IMR-90 (cell line): ENCODE results near the gene ZNF236. TPM values are rescaled to one million over a fixed set of nuclear protein-coding genes. Genes with fewer than 3 reads are reported as not detected.

Experiments used
- ATAC-seq: fragments of 200-7000 bp; cut with Tn5 transposase; 2 replicates; pipeline ENCODE4 v1.9.1; 2020; ENCODE audit warnings: low read depth, mild to moderate bottlenecking, moderate library complexity
- BruUV-seq: library from RNA; stranded (reverse); fragments of 400-500 nt; replicated peaks from 2 replicates; lab custom pipeline; 2021; lab: Mats Ljungman, UMichigan
- CTCF ChIA-PET: fragments of 300-600 bp; formaldehyde crosslinking; extraction: SDS; loops from one replicate; lab custom pipeline; 2021; ENCODE audit warnings: antibody characterized with exemption; lab: Yijun Ruan, JAX
- POLR2A ChIA-PET: fragments of 300-600 bp; sonication (Branson Sonifier 250); formaldehyde crosslinking; loops from one replicate; lab custom pipeline; 2022; ENCODE audit warnings: antibody characterized with exemption; ENCODE audit not compliant: unreplicated experiment; lab: Charles Lee
- DNase-seq: peaks from one replicate; pipeline ENCODE4 v3.0.0; 2013
- H2AFZ ChIP-seq: replicated peaks from 2 replicates; pipeline ENCODE3; 2013; ENCODE audit warnings: low read length, mild to moderate bottlenecking; ENCODE audit not compliant: poor library complexity
- H2AK5ac ChIP-seq: 2 replicates; pipeline ENCODE4 v1.6.1; 2013; ENCODE audit warnings: low read depth, low read length, inconsistent platforms
- H2AK9ac ChIP-seq: replicated peaks from 2 replicates; pipeline ENCODE3; 2013; ENCODE audit warnings: mild to moderate bottlenecking, low read depth, low read length, moderate library complexity; ENCODE audit not compliant: poor library complexity
- H2BK120ac ChIP-seq: 2 replicates; pipeline ENCODE4 v1.6.1; 2013; ENCODE audit warnings: low read depth, low read length, inconsistent platforms
- H2BK15ac ChIP-seq: 3 replicates; pipeline ENCODE4 v1.6.1; 2013; ENCODE audit warnings: low read depth, low read length, inconsistent platforms
- H2BK20ac ChIP-seq: 2 replicates; pipeline ENCODE4 v1.6.1; 2013; ENCODE audit warnings: low read depth, mild to moderate bottlenecking, inconsistent platforms, low read length, moderate library complexity
- H2BK5ac ChIP-seq: 2 replicates; pipeline ENCODE4 v1.6.1; 2013; ENCODE audit warnings: mild to moderate bottlenecking, low read depth, low read length, inconsistent platforms; ENCODE audit not compliant: poor library complexity, severe bottlenecking
- H3K14ac ChIP-seq: replicated peaks from 2 replicates; pipeline ENCODE4 v1.6.1; 2013; ENCODE audit warnings: low read depth, low read length, inconsistent platforms
- H3K18ac ChIP-seq: 2 replicates; pipeline ENCODE4 v1.6.1; 2013; ENCODE audit warnings: low read depth, low read length, control low read depth
- H3K23ac ChIP-seq: 2 replicates; pipeline ENCODE4 v1.6.1; 2013; ENCODE audit warnings: low read depth, low read length, inconsistent platforms
- H3K27ac ChIP-seq: 2 replicates; pipeline ENCODE4 v1.5.1; 2013; ENCODE audit warnings: mild to moderate bottlenecking, control low read depth, low read length; ENCODE audit not compliant: insufficient read depth
- H3K27me3 ChIP-seq: 2 replicates; pipeline ENCODE4 v1.6.1; 2013; ENCODE audit warnings: low read length; ENCODE audit not compliant: control insufficient read depth, insufficient read depth
- H3K36me3 ChIP-seq: 2 replicates; pipeline ENCODE4 v1.6.1; 2013; ENCODE audit warnings: low read length, mixed read lengths; ENCODE audit not compliant: control insufficient read depth, insufficient read depth
- H3K4ac ChIP-seq: 2 replicates; pipeline ENCODE4 v1.6.1; 2013; ENCODE audit warnings: low read depth, low read length, inconsistent platforms
- H3K4me1 ChIP-seq: 2 replicates; pipeline ENCODE4 v1.6.1; 2013; ENCODE audit warnings: low read length, mixed read lengths; ENCODE audit not compliant: control insufficient read depth, insufficient read depth
- H3K4me2 ChIP-seq: 2 replicates; pipeline ENCODE4 v1.6.1; 2013; ENCODE audit warnings: low read depth, mild to moderate bottlenecking, control low read depth, low read length, moderate library complexity
- H3K4me3 ChIP-seq: 2 replicates; pipeline ENCODE4 v1.5.1; 2013; ENCODE audit warnings: low read depth, mild to moderate bottlenecking, control low read depth, low read length, moderate library complexity; ENCODE audit not compliant: insufficient read depth
- H3K56ac ChIP-seq: 2 replicates; pipeline ENCODE4 v1.6.1; 2013; ENCODE audit warnings: low read length, inconsistent platforms; ENCODE audit not compliant: insufficient read depth; ENCODE audit errors: extremely low read depth
- H3K79me1 ChIP-seq, 2 experiments: 2 replicates each; pipeline ENCODE4 v1.6.1; 2013; ENCODE audit warnings: low read length in 2 of 2, inconsistent platforms in 1 of 2, low read depth in 1 of 2
- H3K9ac ChIP-seq: 2 replicates; pipeline ENCODE4 v1.6.1; 2013; ENCODE audit warnings: low read depth, low read length, control low read depth
- H3K9me1 ChIP-seq: 2 replicates; pipeline ENCODE4 v1.6.1; 2013; ENCODE audit warnings: low read length, inconsistent platforms; ENCODE audit not compliant: insufficient read depth
- H3K9me3 ChIP-seq: 2 replicates; pipeline ENCODE4 v1.6.1; 2013; ENCODE audit warnings: low read length; ENCODE audit not compliant: control insufficient read depth, insufficient read depth
- H4K20me1 ChIP-seq: 2 replicates; pipeline ENCODE4 v1.6.1; 2013; ENCODE audit warnings: low read length, inconsistent platforms; ENCODE audit not compliant: insufficient read depth
- H4K5ac ChIP-seq: 2 replicates; pipeline ENCODE4 v1.6.1; 2013; ENCODE audit warnings: mild to moderate bottlenecking, low read depth, low read length, control low read depth
- H4K8ac ChIP-seq, 2 experiments: 2 replicates each; pipeline ENCODE4 v1.6.1; 2013; ENCODE audit warnings: low read depth in 2 of 2, low read length in 2 of 2, control low read depth in 1 of 2, inconsistent platforms in 1 of 2
- H4K91ac ChIP-seq: 2 replicates; pipeline ENCODE4 v1.6.1; 2013; ENCODE audit warnings: low read depth, low read length, inconsistent platforms; ENCODE audit not compliant: insufficient read depth
- BHLHE40 ChIP-seq: fragments of 150-350 bp; IDR thresholded peaks from 2 replicates; pipeline ENCODE4 v1.6.1; 2016; ENCODE audit warnings: mild to moderate bottlenecking, low read depth, low read length
- RCOR1 ChIP-seq: IDR thresholded peaks from 2 replicates; pipeline ENCODE4 v1.6.1; 2012; ENCODE audit warnings: mild to moderate bottlenecking, low read length, improper control_type of control experiment; ENCODE audit not compliant: insufficient replicate concordance
- WGBS, 2 experiments: methylation state at CpG; one replicate each; pipeline versions ENCODE4 v1.1.5 to v1.1.7; 2013; ENCODE audit warnings: missing lambda C conversion rate in 2 of 2; ENCODE audit not compliant: insufficient read length in 1 of 2; ENCODE audit errors: extremely low coverage in 2 of 2; 5-methylcytosine and 5-hydroxymethylcytosine counted together
- dilution Hi-C: fragments of 300-500 bp; cut with HindIII; formaldehyde crosslinking; loops from one replicate; pipeline ENCODE4 v1.14.3; 2018; ENCODE audit warnings: low sequenced_read_pairs; ENCODE audit not compliant: unreplicated experiment
- in situ Hi-C: fragments of 300-500 bp; cut with MboI; formaldehyde crosslinking; loops from 3 replicates; pipeline ENCODE4 v1.14.3; 2019; ENCODE audit warnings: low sequenced_read_pairs, inconsistent platforms, mixed read lengths
- intact Hi-C: fragments of 100-400 bp; cut with micrococcal nuclease; formaldehyde crosslinking; loops from 2 replicates; pipeline ENCODE4 v1.10.0; 2022
- polyA plus RNA-seq, 3 experiments: library from polyadenylated mRNA; depleted of rRNA; stranded (reverse); fragments of >200 nt; gene quantifications; 2 replicates each; pipeline ENCODE4 v1.2.3, GENCODE V29; 2012; ENCODE audit warnings: low replicate concordance in 1 of 3
- total RNA-seq: library from RNA; depleted of rRNA; stranded (reverse); fragments of >200 nt; gene quantifications from 2 replicates; pipeline ENCODE4 v1.2.3, GENCODE V29; 2012

Gene ZNF236
- total and polyA plus RNA-seq, 2 of the 4 experiments (the other 2 are of a cell fraction): 3.6 to 9.7 TPM

DNA sequence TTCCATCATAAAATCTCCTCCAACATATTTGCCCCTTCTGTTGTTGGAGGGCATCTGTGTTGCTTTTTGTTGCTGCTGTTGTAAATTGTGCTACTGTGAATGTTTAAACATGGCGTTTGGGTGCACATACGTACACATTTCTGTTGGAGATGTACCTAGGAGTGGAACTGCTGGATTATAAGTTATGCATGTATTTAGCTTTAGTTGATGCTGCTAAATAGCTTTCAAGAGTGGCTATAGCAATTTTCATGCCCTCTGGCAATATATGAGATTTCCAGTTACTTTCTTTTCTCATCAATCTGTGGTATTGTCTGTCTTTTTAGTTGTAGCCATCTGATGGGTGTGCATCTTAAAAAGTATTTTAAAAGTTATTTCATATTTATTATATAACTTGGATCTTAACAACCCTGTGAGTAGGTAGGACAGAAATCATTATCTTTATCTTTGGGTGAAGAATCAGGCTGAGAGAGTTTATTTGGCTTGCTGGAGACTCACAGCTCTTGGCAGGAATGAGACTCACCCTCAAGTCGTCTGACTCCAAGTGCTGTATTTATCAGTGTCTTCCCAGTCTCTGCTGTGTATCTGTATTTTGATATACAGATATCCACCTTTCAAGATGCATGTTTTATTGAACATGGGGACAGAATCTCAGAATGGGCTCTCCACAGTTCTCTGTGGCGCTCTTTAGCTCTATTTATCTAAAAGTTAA lies 16.9 kb downstream of the ZNF236 start:
- Histone ChIP-seq H2BK20ac (no peak overlapping the region), H2BK5ac (no peak overlapping the region), H3K23ac (no peak overlapping the region), H3K56ac (no peak overlapping the region), H2AK5ac (no peak overlapping the region), H3K4me2 (peak overlapping the region; percentile 35; the same call in 1 of the 2 replicates), H3K27me3 (no peaks in the 10 kb centered on the region), H4K8ac (no peak overlapping the region; a peak in 1 of 4 replicates), H2AK9ac (no peak overlapping the region), H4K20me1 (peaks cover 4% of the 10 kb centered on the region; the same call in 1 of the 2 replicates), H4K91ac (no peak overlapping the region), H2BK120ac (no peak overlapping the region), H2BK15ac (no peak overlapping the region), H3K9ac (no peak overlapping the region), H3K4me3 (no peak overlapping the region), H4K5ac (no peak overlapping the region), H3K4ac (no peak overlapping the region; the same call in 1 of the 2 replicates), H3K27ac (no peak overlapping the region), H3K9me3 (no peaks in the 10 kb centered on the region), H2AFZ (no peak overlapping the region), H3K36me3 (no peaks in the 10 kb centered on the region), H3K4me1 (peaks cover 11% of the 10 kb centered on the region), H3K18ac (no peak overlapping the region; the same call in 1 of the 2 replicates), H3K14ac (no peak overlapping the region; the same call in 1 of the 2 replicates), H3K79me1 (peaks cover 11 to 45% of the 10 kb centered on the region in 2 experiments), H3K9me1 (peaks cover 3% of the 10 kb centered on the region; the same call in 1 of the 2 replicates)
- in situ Hi-C loops: no loop called here
- peak; percentile 69 for ATAC-seq
- WGBS, 2 experiments: no CpG with 5 or more reads among the region's 4 CpGs
- ChIA-PET CTCF (interaction anchor here (1.6 kb wide), 1 partner anchor 10 kb away, joined by 3 read pairs; no protein-coding TSS in a partner anchor), POLR2A (no interaction called here)
- peak; percentile 52 for DNase-seq
- dilution Hi-C loops: no loop called here
- TF ChIP-seq BHLHE40: 0 out of 2 replicates have a peak, but pooled peaks have one; percentile 17
- no peak for TF ChIP-seq RCOR1
- intact Hi-C loops: loop anchor here (10.0 kb wide), 1 partner anchor 266 kb away; no protein-coding TSS in a partner anchor
- BruUV-seq: no TSS peak
